Vagina (tissue), 2 donors: ENCODE measurements around the gene RHBG. TPM values are rescaled to one million over a fixed set of nuclear protein-coding genes. Genes with fewer than 3 reads are reported as not detected.

Source experiments
- DNase-seq, 2 donors: peaks; one replicate each; pipeline ENCODE4 v3.0.0-alpha.2; 2017; ENCODE audit errors: extremely low spot score in 2 of 2
- H3K27ac ChIP-seq: fragments of 200-600 bp; sonication (generic); one replicate; pipeline ENCODE4 v1.5.1; 2019
- H3K27me3 ChIP-seq: fragments of 200-600 bp; sonication (generic); one replicate; pipeline ENCODE4 v1.5.1; 2019
- H3K36me3 ChIP-seq, 2 donors: fragments of 200-600 bp; sonication (generic); one replicate each; pipeline ENCODE4 v1.5.1; 2017 to 2019
- H3K4me1 ChIP-seq: fragments of 200-600 bp; sonication (generic); one replicate; pipeline ENCODE4 v1.5.1; 2019
- H3K4me3 ChIP-seq, 2 donors: fragments of 200-600 bp; sonication (generic); 1 replicate in 1 of 2; 2 replicates in 1 of 2; pipeline ENCODE4 v1.5.1; 2016 to 2019
- H3K9me3 ChIP-seq: fragments of 200-600 bp; sonication (generic); one replicate; pipeline ENCODE4 v1.5.1; 2019
- POLR2A ChIP-seq, 2 donors: fragments of 450-650 bp; IDR thresholded peaks; one replicate each; pipeline ENCODE4 v1.6.1; 2017; ENCODE audit warnings: antibody characterized with exemption in 2 of 2, mild to moderate bottlenecking in 2 of 2, moderate library complexity in 2 of 2
- POLR2AphosphoS5 ChIP-seq, 2 donors: sonication (generic); formaldehyde crosslinking; IDR thresholded peaks; one replicate each; pipeline ENCODE4 v1.9.0; 2017; ENCODE audit warnings: antibody characterized with exemption in 2 of 2, mild to moderate bottlenecking in 2 of 2, low read depth in 1 of 2; ENCODE audit not compliant: insufficient read depth in 1 of 2
- intact Hi-C: fragments of 100-400 bp; cut with DNase I; formaldehyde crosslinking; loops from one replicate; pipeline ENCODE4 v1.15.1; 2023
- total RNA-seq: library from RNA; depleted of rRNA; stranded (reverse); fragments of >200 nt; gene quantifications from one replicate; pipeline ENCODE4 v1.2.3, GENCODE V29; 2016
- TF ChIP-seq, protein P1 (sequence below), 3 experiments: fragments of 450-650 bp in 2 of 3; fragments of 200-600 bp in 1 of 3; sonication (generic) in 1 of 3; IDR thresholded peaks; one replicate each; pipeline ENCODE4 v1.5.1; 2017 to 2019; ENCODE audit warnings: antibody characterized with exemption in 3 of 3, mild to moderate bottlenecking in 2 of 3, moderate library complexity in 2 of 3

Gene RHBG
- total RNA-seq, 1 donor from 2014 or later, result not detected

DNA sequence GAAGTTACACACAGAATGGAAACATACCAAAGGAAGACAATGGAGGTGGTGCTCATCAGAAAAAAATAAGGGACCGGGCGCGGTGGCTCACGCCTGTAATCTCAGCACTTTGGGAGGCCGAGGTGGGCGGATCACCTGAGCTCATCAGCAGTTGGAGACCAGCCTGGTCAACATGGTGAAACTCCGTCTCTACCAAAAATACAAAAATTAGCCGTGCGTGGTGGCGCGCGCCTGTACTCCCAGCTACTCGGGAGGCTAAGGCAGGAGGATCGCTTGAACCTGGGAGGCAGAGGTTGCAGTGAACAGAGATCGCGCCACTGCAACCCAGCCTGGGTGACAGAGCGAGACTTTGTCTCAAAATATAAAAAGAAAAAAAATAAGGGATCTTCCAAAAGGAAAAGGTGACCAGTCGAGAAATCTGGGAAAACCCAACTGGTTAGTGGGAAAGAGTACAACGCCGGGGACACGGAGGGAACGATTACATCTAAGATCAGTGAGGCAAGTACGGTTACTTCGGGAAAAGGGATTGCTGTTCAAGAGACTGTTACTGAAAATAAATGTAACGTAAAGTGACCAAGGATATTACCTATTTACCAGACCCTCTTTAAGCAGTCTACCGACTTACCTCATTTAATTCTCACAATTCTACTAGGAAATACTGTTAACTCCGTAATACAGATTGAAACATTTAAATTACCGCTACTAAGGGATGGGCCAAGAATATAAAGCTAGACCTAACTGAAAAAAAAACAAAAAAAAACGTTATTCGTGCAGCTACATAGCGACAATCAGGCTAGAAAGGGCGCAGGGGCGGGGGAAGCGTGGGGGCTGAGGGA, 31.7 kb upstream of the RHBG start:
- intact Hi-C loops, result no loop called here
- TF ChIP-seq, protein P1, sequence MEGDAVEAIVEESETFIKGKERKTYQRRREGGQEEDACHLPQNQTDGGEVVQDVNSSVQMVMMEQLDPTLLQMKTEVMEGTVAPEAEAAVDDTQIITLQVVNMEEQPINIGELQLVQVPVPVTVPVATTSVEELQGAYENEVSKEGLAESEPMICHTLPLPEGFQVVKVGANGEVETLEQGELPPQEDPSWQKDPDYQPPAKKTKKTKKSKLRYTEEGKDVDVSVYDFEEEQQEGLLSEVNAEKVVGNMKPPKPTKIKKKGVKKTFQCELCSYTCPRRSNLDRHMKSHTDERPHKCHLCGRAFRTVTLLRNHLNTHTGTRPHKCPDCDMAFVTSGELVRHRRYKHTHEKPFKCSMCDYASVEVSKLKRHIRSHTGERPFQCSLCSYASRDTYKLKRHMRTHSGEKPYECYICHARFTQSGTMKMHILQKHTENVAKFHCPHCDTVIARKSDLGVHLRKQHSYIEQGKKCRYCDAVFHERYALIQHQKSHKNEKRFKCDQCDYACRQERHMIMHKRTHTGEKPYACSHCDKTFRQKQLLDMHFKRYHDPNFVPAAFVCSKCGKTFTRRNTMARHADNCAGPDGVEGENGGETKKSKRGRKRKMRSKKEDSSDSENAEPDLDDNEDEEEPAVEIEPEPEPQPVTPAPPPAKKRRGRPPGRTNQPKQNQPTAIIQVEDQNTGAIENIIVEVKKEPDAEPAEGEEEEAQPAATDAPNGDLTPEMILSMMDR (IDR thresholded peaks at IDR 0.05), result no peak
- TF ChIP-seq POLR2A (IDR thresholded peaks at IDR 0.05) (no peak), POLR2AphosphoS5 (IDR thresholded peaks at IDR 0.05; ENCODE audit: insufficient read depth in 1 of 2, low read depth in 1 of 2) (no peak)
- Histone ChIP-seq H3K4me3 (peak overlapping the region; percentile 77 to 96), H3K36me3 (peaks cover 0 to 37% of the 10 kb centered on the region in 2 donors), H3K27ac (peak overlapping the region; percentile 92), H3K4me1 (peaks cover 21% of the 10 kb centered on the region), H3K27me3 (no peaks in the 10 kb centered on the region), H3K9me3 (no peaks in the 10 kb centered on the region)
- DNase-seq, result no peak

DNA sequence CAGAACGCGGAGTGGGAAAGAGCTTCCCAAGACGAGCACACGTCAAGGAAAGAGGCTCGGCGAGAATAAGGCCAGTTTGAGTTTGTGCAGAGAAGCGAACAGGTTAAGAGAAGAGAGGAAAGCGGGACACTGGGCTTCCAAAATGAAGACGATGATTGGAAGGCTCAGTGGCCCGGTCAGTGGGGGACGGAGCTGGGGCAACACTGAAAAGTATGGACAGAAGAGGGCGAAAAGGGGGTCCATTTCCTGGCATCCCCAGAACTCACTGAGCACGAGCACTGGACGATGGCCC, 31.2 kb upstream of the RHBG start:
- no peak for DNase-seq
- Histone ChIP-seq H3K36me3 (peaks cover 0 to 31% of the 10 kb centered on the region in 2 donors), H3K27me3 (no peaks in the 10 kb centered on the region), H3K27ac (peak overlapping the region; percentile 92), H3K4me1 (peaks cover 21% of the 10 kb centered on the region), H3K9me3 (no peaks in the 10 kb centered on the region), H3K4me3 (peak overlapping the region; percentile 77 to 96)
- intact Hi-C loops, result no loop called here
- TF ChIP-seq POLR2AphosphoS5 (IDR thresholded peaks at IDR 0.05; ENCODE audit: insufficient read depth in 1 of 2, low read depth in 1 of 2) (no peak), POLR2A (IDR thresholded peaks at IDR 0.05) (no peak)
- TF ChIP-seq, protein P1 (IDR thresholded peaks at IDR 0.05), result no peak

DNA sequence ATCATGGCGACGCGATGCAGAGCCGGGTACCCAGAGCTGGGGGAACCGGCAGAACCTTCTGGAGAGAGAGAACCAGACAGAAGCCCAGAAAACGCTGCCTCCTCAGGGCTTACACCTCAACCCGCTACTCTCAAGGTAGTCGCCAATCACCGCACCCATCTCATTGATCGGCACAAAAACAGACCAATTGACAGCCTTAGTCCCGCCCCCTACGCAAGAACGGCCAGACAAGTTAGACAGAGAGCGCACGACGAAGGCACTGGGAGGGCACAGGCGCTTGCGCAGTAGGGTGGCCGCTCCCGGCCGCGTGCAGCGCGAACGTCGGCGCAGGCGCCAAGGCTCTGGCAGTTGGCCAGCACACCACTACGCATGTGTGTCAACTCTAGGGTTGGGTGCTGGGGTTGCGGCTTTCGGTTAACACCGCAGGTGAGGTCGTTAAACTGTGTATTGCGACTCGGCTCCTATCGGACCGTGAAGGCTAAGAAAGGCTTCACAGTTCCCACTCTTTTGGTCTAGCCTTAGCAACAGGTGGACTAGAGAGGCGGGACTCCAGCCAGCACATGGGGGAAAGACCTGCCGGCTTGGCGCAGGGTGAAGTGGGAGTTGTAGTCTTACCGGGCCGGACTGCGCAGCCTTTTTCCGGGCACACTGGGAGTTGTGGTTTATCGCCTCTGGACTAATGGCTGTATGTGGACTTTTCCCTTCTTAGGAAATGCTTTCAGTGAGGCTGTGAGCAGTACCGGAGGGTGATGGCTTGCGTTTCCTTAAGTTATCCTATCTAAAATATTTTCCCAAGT, 30.6 kb upstream of the RHBG start, which contains the start of the genes CCT3 and TSACC:
Gene CCT3, minus strand, starts transcription at position 113 of the 797 bp plus-strand sequence. Its CDS starts 108 bp downstream, at position 5.
Gene TSACC, plus strand, starts transcription at position 347 of the 797 bp plus-strand sequence. CDS start 1,232 bp downstream, outside the sequence.
- Histone ChIP-seq H3K36me3 (peaks cover 0 to 25% of the 10 kb centered on the region in 2 donors), H3K4me3 (peak within 1 kb of the TSS; percentile 77 to 96), H3K27me3 (no peaks in the 10 kb centered on the region), H3K9me3 (no peaks in the 10 kb centered on the region), H3K27ac (peak within 1 kb of the TSS; percentile 92), H3K4me1 (peaks cover 21% of the 10 kb centered on the region)
- peak in 1 of 2 donors; percentile 59 for TF ChIP-seq POLR2A (IDR thresholded peaks at IDR 0.05)
- TF ChIP-seq, protein P1 (IDR thresholded peaks at IDR 0.05), result no peak
- TF ChIP-seq POLR2AphosphoS5 (IDR thresholded peaks at IDR 0.05; ENCODE audit: insufficient read depth in 1 of 2, low read depth in 1 of 2), result peak; percentile 89 to 96
- peak; percentile 99 for DNase-seq
- intact Hi-C loops, result no loop called here

DNA sequence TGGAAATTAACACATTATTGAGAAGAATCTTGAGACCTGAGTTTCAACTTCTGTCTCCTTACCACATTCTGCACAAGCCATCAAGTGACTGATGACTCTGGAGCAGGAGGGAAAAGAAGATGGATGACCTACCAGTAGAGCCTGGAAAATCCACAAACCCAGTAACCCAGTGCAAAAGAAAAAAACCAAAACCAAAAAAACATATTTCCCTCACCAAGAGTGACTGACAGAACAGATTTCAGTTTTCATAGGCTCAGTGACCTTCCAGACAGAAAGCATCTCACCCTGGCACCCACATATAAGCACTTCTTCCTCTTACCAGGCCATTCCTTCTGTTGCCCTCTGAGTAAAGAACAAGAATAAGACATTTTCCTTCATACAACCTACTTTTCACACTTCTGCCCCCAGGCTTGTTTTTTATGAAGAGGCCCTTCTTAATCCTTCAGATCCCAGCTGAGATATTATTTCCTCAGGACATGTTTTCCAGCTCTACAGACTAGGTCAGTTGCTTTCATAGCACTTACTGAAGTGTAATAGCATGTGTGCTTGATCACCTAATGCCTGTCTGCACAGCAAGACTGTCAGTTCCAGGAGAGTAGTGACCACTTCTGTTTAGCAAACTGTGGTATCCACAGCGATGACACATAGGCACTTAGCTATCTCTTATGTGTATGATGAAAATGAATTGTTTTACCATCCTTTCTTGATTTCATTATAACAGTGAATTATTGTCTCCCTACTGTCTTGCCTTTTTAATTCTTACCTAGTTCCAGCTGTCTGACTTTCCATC, 26.6 kb upstream of the RHBG start:
- Histone ChIP-seq H3K27ac (no peak overlapping the region), H3K9me3 (no peaks in the 10 kb centered on the region), H3K4me3 (no peak overlapping the region), H3K27me3 (no peaks in the 10 kb centered on the region), H3K36me3 (no peaks in the 10 kb centered on the region), H3K4me1 (peaks cover 1% of the 10 kb centered on the region)
- DNase-seq, result no peak
- TF ChIP-seq, protein P1 (IDR thresholded peaks at IDR 0.05), result no peak
- TF ChIP-seq POLR2AphosphoS5 (IDR thresholded peaks at IDR 0.05; ENCODE audit: insufficient read depth in 1 of 2, low read depth in 1 of 2), result no peak
- intact Hi-C loops, result no loop called here
